SK-N-MC (cell line): ENCODE data around the gene ZNF273.
"Not testable (repeated sequence)": the region's sequence is repeated elsewhere in the genome, so short reads cannot be mapped to it uniquely, and the experiment has no call there.

Experiments
- EZH2 ChIP-seq: fragments of 200-600 bp; sonication (generic); IDR thresholded peaks from one replicate; pipeline ENCODE4 v1.6.1; 2017; ENCODE audit warnings: antibody characterized with exemption
- FOXP2 ChIP-seq: optimal IDR thresholded peaks from 2 replicates; pipeline ENCODE3; 2011; ENCODE audit warnings: mild to moderate bottlenecking, moderate library complexity; ENCODE audit not compliant: insufficient read depth; ENCODE audit errors: extremely low read length, control extremely low read depth
- POLR2AphosphoS5 ChIP-seq: IDR thresholded peaks from 2 replicates; pipeline ENCODE4 v1.6.1; 2012; ENCODE audit warnings: mild to moderate bottlenecking, low read depth, low read length, borderline replicate concordance

- not testable (repeated sequence) for TF ChIP-seq EZH2, POLR2AphosphoS5, FOXP2
These were observed 25.4 kb downstream of the ZNF273 start for GRCh38 chr7:64928252-64929187.
